HT1080 (cell line): ENCODE data around the gene LNX1. TPM values are rescaled to one million over a fixed set of nuclear protein-coding genes. Genes with fewer than 3 reads are reported as not detected.
A peak's percentile ranks its signal among the peaks of the same experiment; 100 is the strongest.
"Not testable (repeated sequence)": the region's sequence is repeated elsewhere in the genome, so short reads cannot be mapped to it uniquely, and the experiment has no call there.

ENCODE experiments used
- DNase-seq: peaks from one replicate; pipeline ENCODE4 v3.0.0-alpha.2; 2015; ENCODE audit warnings: low read depth
- total RNA-seq: library from RNA; depleted of rRNA; stranded (reverse); fragments of >200 nt; shearing (Covaris generic); gene quantifications from 2 replicates; pipeline ENCODE4 v1.2.3, GENCODE V29; 2014

Gene LNX1
- total RNA-seq, 1 experiment from 2014 or later, result 0.87 TPM

GRCh38 chr4:53498706-53499105 lies 92.6 kb downstream of the LNX1 start:
- DNase-seq, result no peak

GRCh38 chr4:53497487-53498244 lies 93.6 kb downstream of the LNX1 start:
- no peak for DNase-seq

DNA sequence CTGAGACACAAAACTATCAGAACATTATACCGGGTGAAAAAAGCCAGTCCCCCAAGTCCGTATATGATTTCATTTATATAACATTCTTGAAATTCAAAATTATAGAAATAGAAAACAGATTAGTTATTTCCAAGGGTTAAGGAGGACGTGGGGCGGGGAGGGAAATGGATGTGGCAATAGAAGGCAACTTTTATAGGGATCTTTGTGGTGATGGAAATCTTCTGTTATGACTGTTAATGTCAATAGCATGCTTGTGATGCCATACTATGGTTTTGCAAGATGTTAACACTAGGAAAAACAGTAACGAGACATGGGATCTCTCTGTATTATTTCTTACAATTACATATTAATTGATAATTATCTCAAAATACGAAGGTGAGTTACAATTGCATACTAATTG lies 96.4 kb downstream of the LNX1 start:
- no peak for DNase-seq

DNA sequence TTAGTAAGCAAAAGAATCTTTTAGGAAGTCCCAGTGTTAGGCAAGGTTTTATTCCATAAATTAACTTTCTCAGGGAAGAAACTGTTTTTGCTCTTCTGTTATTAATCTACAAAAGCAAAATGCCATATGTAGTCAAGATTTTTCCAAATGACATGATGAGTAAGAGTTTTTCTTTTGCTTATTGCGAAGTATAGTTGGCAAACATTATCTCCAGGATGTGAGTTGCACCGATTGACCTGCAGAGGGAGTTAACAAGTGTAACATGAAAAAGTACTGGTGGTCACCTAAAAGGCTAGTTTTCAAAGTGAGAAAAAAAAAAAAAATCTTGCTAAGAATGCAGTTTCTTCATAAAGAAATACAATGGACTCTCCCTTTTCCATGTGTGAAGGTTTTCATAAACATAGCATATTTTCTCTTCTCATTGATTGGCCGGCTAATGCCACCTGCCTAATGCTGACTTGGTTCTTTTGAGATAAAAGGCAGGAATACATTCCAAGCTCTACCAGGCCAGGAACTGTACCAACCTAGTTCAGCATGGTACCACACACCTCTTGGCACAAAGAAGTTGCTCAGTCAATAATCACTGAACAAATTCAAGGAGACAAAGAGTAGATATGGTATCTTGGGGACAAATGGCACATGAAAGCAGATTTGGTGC lies 100.2 kb downstream of the LNX1 start:
- DNase-seq, result peak; percentile 69

- no peak for DNase-seq
These were observed 100.9 kb downstream of the LNX1 start for GRCh38 chr4:53490161-53490956.

DNA sequence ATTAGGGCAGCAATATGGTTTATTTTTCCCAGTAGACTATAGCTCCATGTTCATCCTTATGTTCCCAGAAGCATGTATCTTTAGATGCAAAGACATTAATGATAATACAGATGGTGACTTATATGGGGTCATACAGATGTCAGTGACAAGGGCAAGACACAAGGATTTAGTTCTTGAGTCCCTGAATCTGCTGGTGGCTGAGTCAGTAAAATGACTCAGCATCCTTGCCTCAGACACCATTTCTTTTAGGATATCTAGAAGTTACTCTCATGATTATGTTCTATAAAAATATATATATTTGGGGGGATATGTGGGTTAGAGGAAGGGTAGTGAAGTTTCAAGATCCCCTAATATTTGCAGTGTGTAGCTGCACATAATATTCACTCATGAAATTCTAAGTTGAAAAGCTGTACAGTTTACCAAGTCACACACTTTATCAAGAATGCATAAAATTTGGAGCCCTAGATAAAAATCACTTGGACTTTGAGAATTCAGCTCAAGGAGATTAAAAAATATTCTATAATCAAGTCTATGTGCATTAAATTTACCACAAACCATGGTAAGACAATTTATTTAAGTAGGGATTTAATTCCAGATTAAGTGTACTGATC lies 101.9 kb downstream of the LNX1 start:
- DNase-seq, result peak; percentile 56

DNA sequence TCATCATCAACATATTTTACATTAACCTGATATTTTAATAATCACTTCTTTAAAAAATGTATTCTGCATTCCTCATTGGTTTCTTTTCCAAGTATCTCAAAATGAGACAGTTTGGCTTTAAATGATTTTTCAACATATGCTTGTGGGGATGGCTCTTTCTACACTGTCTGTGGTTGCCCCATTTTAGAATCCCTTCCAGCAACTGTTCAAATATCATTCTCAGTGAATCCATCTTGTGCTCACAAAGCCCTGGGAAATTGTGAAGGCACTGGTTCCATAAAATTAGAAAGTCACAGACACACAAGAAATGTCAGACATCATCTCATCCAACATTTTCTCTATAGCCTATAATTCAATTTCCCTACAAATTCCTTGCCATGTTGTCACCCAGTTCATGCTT lies 103.5 kb downstream of the LNX1 start:
- no peak for DNase-seq

DNA sequence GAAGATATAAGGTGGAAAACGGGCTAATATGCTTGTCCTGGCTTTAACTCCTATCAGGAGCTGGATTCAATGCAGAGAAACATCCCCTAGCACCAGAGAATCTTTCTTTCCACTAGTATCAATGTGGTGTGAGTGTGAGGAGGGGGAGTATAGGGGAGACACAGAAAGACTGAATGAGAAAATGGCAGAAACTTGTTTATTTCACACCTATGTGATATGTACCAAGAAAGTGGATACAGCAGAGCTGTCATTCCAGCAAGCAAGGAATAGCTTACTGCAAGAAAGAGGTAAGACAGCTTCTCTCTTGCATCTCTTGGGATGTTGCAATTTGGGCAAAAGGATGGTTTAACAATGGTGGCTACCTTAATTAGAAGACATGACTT lies 105.6 kb downstream of the LNX1 start:
- DNase-seq, result no peak

DNA sequence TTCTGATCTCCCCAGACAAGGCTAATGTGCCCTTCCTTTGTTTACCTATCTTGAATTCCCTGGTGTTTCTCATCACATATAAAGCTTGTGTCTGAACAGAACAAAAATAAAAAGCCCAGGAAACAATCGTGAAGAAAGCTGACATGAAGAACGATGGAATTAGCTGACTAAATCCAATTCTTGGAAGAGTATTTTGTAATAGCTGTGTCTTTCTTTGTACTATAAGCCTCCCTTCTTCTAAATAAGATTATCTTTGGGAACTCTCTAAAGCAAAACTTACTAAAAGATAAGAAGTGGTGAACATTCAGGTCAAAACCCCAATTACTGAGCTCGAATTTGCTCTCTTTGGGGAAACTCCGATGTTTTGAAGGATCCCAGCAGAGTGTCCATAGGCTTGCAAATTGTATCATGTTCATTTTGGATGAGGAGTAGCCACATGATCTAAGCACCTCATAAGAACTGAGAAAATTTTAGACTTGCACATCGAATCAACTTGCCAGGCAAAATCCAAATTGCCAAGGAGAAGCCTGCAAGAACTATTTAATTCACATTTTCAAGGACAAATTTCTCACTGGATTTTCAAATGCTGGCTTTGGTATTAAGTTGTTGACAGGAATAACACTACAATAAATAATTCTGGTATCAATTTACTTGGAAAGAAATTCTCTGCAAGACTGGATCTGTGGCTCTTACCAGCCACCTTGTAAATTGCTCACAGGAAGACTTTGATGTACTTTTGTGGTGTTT lies 106.2 kb downstream of the LNX1 start:
- DNase-seq, result no peak

GRCh38 chr4:53483250-53483649 lies 108.0 kb downstream of the LNX1 start:
- no peak for DNase-seq

DNA sequence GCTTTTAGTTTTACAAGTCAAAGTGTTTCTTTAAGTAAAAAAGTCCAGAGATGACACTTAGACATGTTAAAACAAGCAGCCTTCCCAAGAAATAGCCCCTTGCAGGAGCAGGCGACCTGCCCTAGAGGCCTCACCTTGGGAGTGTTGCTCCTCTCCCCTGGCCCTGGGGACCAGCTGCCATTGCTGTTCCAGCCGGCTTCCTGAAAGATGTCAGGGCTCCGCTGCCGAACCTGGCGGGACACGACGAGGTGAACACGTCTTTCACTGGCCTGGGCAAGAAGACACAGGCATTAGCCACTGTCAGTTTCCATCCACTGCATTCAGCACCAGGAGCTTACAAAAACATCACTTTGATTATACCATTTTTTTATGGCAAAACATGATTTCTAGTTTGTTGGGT lies 109.7 kb downstream of the LNX1 start:
- no peak for DNase-seq

DNA sequence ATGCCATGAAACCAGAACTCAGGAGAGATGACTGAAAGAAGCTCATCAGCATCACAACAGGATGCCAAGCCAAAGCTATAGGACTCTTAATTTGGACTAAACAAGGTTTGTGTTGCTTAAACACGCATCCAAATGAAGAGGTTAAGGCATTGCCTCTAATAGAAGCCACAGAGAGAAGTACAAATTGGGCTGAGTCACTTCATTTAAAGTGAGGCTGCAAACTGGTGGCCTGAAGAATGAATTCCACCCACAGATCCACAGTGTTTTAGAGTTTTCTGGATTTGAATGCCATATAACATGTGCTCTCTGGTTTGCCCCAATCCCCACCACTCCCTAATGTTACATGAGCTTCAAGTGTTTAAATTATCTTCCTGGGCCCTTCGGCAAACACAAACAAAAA lies 110.4 kb downstream of the LNX1 start:
- DNase-seq, result no peak

- DNase-seq, result peak; percentile 52
These were observed 111.4 kb downstream of the LNX1 start for GRCh38 chr4:53479736-53480525.

DNA sequence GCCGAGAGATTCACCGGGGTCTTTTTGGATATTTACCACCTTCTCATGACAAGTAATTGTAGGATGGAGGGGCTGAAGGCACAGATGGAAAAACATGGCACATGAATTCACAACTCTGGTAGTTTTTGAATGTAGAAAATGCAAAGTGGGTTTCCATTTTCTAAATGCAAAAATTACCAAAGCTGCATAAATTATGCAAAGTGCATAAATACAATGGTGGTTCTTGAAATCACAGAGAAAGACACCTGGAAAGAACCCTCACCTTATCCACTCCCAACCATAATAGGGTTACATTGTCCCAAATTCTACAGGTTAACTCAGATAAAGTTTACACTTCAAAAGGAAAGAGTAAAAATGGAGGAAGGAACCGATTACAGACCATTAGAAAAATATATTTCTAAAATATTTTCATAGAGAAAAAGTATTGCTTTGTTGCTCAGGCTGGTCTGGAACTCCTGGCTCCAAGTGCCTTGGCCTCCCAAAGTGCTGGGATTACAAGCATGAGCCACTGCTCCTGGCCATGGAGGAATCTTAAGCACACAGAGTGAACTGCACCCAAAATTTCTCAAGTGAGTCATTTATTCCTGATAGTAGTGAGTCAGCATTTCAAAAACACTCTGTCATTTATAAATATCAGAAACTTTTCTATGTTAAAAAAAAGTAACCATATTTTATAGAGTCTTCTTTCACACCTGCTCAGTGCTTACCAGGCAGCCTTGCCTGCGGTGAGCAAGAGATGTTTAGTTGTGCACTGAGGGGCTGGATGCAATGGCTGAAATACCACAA lies 112.4 kb downstream of the LNX1 start:
- peak; percentile 79 for DNase-seq

- no peak for DNase-seq
These were observed 113.7 kb downstream of the LNX1 start for GRCh38 chr4:53477636-53478035.

DNA sequence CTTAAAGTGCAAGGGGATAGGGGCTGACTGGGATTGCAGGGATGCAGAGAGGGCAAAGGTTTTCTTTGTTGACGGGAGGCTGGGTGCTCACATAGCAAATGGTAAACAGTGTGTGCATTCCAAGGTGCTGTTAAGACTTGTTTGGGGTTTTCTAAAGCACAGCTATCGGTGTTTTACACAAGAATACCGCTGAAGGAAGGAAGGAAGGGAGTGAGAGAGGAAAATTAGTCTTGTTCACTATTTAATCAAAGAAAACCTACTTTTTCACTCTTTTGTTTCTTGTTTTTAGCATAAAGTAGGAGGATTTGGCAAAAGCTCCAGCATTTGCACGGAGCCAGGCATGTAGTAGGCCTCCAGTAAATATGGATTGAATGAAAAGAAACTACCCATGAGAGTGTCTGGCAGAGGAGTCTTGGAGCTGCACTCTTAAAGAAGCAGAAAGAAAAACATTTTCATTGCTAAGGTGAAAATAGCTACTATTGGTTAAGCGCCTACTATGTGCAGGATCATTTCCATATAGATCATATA lies 114.2 kb downstream of the LNX1 start:
- no peak for DNase-seq

DNA sequence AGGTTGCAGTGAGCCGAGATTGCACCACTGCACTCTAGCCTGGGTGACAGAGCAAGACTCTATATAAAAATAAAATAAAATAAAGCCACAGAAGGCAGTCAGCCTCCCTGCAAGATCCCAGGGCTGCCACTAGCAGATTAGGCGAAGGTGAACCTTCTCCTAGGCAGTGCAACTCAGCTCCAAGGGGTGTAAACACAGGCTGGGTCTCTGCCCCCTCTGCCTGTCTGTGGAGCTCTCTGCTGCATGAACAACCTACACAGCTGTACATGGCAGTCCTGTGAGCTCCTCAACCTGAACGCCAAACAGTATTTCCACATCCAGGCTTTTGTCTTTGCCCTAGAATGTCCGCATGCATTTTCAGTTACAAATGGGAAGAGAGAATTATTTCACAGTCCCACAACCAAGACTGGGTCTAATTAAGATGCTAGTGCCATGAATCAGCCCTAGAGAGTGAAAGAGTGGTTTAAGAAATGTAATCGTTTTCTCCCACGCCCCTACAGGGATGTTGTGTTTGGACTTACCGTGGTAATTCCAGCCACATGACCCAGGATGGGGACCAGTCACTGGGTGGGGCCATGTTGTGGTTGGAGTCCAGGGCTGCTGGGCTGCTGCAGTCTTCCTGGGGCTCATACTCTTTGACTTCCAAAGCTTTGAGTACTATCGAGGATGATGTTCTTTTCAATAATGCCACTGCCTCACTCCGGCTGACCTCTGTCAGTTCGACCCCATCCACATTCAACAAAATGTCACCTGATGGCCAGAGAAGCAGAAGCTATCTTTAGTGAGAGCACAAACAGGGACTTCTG lies 114.9 kb downstream of the LNX1 start:
- DNase-seq, result peak; percentile 91

DNA sequence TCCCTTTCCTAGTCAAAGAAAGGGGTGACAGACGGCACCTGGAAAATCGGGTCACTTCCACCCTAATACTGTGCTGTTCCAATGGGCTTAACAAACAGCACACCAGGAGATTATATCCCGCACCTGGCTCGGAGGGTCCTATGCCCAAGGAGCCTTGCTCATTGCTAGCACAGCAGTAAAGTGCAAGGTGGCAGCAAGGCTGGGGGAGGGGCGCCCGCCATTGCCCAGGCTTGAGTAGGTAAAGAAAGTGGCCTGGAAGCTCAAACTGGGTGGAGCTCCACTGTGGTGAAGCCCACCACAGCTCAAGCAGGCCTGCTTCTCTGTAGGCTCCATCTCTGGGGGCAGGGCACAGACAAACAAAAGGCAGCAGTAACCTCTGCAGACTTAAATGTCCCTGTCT lies 124.7 kb downstream of the LNX1 start:
- DNase-seq, result not testable (repeated sequence)
